ENCODE results near the gene SLU7.

GRCh38 chr5:160435532-160435931 lies 16.7 kb upstream of the SLU7 start:
- TF ChIP-seq GATA3 (IDR thresholded peaks at IDR 0.05; ENCODE audit: low read depth, low read length): no peak
- no peak for TF ChIP-seq GATA2 (IDR thresholded peaks at IDR 0.05; ENCODE audit: low read depth, low read length)
